GM12874 (cell line): Measurements from ENCODE around the gene PAFAH1B1.

Experiments used
- TF ChIP-seq, protein P1 (sequence below): IDR thresholded peaks from 2 replicates; pipeline ENCODE4 v1.5.1; 2011; ENCODE audit warnings: low read depth, mild to moderate bottlenecking, control low read depth, low read length, moderate library complexity; ENCODE audit not compliant: insufficient read depth

Gene PAFAH1B1

DNA sequence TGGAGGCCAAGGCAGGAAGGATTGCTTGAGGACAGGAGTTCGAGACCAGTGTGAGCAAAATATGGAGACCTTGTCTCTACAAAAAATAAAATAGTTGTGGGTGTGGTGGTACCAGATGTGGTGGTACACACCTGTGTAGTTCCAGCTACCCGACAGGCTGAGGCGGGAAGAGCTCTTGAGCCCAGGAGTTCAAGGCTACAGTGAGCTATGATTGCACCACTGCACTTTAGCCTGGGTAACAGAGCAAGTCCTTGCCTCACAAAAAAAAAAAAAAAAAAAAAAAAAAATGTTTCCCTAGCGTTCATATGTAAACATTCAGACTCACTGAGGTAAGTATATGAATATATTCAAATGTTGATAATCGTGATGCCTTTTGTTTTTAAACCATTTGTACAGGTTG lies 78.6 kb downstream of the PAFAH1B1 start:
- TF ChIP-seq, protein P1, sequence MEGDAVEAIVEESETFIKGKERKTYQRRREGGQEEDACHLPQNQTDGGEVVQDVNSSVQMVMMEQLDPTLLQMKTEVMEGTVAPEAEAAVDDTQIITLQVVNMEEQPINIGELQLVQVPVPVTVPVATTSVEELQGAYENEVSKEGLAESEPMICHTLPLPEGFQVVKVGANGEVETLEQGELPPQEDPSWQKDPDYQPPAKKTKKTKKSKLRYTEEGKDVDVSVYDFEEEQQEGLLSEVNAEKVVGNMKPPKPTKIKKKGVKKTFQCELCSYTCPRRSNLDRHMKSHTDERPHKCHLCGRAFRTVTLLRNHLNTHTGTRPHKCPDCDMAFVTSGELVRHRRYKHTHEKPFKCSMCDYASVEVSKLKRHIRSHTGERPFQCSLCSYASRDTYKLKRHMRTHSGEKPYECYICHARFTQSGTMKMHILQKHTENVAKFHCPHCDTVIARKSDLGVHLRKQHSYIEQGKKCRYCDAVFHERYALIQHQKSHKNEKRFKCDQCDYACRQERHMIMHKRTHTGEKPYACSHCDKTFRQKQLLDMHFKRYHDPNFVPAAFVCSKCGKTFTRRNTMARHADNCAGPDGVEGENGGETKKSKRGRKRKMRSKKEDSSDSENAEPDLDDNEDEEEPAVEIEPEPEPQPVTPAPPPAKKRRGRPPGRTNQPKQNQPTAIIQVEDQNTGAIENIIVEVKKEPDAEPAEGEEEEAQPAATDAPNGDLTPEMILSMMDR: no peak

DNA sequence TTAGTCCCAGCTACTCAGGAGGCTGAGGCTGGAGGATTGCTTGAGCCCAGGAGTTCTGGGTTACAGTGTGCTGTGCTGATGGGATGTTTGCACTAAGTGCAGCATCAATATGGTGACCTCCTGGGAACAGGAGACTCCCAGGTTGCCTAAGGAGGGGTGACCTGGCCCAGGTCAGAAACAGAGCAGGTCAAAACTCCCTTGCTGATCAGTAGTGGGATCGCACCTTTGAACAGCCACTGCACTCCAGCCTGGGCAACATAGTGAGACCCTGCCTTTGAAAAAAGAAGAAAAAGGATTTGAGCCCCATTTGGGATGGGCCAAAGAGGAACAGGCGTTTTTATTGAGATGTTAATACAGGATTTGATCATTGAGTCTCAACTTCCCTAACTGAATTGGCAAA lies 87.5 kb downstream of the PAFAH1B1 start:
- TF ChIP-seq, protein P1: no peak

- TF ChIP-seq, protein P1: no peak
Measured at GRCh38 chr17:2681650-2682049, 88.2 kb downstream of the PAFAH1B1 start.

- TF ChIP-seq, protein P1: no peak
Measured at GRCh38 chr17:2682176-2682938, 88.9 kb downstream of the PAFAH1B1 start.

DNA sequence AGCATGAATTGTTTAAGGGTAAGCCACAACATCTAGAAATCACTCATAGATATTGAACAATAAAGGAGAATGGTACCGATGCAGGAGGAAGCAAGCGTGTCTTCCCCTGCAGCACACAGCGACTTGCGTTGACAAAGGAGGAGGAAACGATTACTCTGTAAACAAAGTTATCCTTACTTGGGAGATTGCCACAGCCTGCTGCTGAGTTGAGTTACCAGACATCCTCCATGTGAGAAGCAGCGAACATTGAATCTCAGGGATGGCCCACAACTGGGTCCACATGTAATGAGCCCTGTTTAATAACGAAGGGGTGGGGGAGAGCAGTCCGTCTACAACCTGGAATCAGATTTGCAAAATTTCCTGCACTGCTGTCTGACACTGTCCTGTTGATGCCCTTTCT lies 90.5 kb downstream of the PAFAH1B1 start:
- TF ChIP-seq, protein P1: no peak

- TF ChIP-seq, protein P1: no peak
Measured at GRCh38 chr17:2684549-2684948, 91.1 kb downstream of the PAFAH1B1 start.

GRCh38 chr17:2685696-2686095 lies 92.2 kb downstream of the PAFAH1B1 start:
- TF ChIP-seq, protein P1: no peak
